Pancreas (tissue), 10 donors: ENCODE results near the gene ST8SIA4. TPM values are rescaled to one million over a fixed set of nuclear protein-coding genes. Genes with fewer than 3 reads are reported as not detected.
A peak's percentile ranks its signal among the peaks of the same experiment; 100 is the strongest.

Experiments used
- ATAC-seq, 4 donors: fragments of 200-7000 bp; cut with Tn5 transposase; one replicate each; pipeline versions ENCODE4 v1.8.0 to v1.9.1; 2020; ENCODE audit warnings: mild to moderate bottlenecking in 4 of 4, moderate library complexity in 4 of 4
- DNase-seq, 6 donors: peaks; one replicate each; pipeline ENCODE4 v3.0.0-alpha.2; 2020
- FAIRE-seq: peaks from 2 replicates; lab custom pipeline; 2012; peaks lifted over from hg19 to GRCh38; lab: Jason Lieb, UNC
- H3K27ac ChIP-seq, 4 donors: fragments of 200-600 bp; sonication (generic); 1 replicate in 3 of 4; 2 replicates in 1 of 4; pipeline versions ENCODE4 v1.5.0 to v1.8.0; 2020
- H3K27me3 ChIP-seq, 4 donors: fragments of 200-600 bp; one replicate each; pipeline ENCODE4 v1.8.0; 2021
- H3K36me3 ChIP-seq, 3 donors: fragments of 200-600 bp; sonication (generic) in 1 of 3; one replicate each; pipeline versions ENCODE4 v1.5.0 to v1.8.0; 2020 to 2021
- H3K4me1 ChIP-seq, 3 donors: fragments of 200-600 bp; one replicate each; pipeline ENCODE4 v1.8.0; 2021
- H3K4me3 ChIP-seq, 4 donors: fragments of 200-600 bp; sonication (generic) in 2 of 4; one replicate each; pipeline versions ENCODE4 v1.5.0 to v1.8.0; 2020 to 2021
- H3K9me3 ChIP-seq, 4 donors: fragments of 200-600 bp; one replicate each; pipeline ENCODE4 v1.8.0; 2021
- CTCF ChIP-seq, 4 donors: fragments of 200-600 bp; sonication (generic) in 3 of 4; IDR thresholded peaks; one replicate each; pipeline versions ENCODE4 v1.5.0 to v1.8.0; 2021; ENCODE audit warnings: antibody characterized with exemption in 4 of 4
- WGBS, 2 donors: extraction: QIAGEN DNeasy Blood & Tissue Kit; methylation state at CpG; one replicate each; pipeline ENCODE4 v1.1.7; 2013; 5-methylcytosine and 5-hydroxymethylcytosine counted together
- intact Hi-C, 3 donors: fragments of 100-400 bp; cut with DNase I; formaldehyde crosslinking; loops; one replicate each; pipeline versions ENCODE4 v1.11.1 to v1.14.2; 2022
- polyA plus RNA-seq, 2 donors: library from polyadenylated mRNA; stranded (reverse); fragments of 200-250 nt; gene quantifications; one replicate each; pipeline ENCODE4 v1.2.3, GENCODE V29; 2013
- total RNA-seq, 6 donors: library from RNA; stranded (reverse); fragmentation: NEBNext Ultra II Directional in 4 of 6; extraction: Animal tissue kit (Norgen Biotek cat#: 25700) in 4 of 6; gene quantifications; one replicate each; pipeline versions ENCODE4 v1.2.1 to v1.2.4, GENCODE V29; 2021 to 2023
- donor health status: healthy with polysubstance abuse.
- donor health status: DM: no; HTN: no; CAD: no; lungs with moderate emphysema.
- donor health status: DM: no; HTN: no; CAD: no.
- donor health status: control.
- donor health status: control.
- donor health status: Bipolar disorder and iron deficiency.
- donor health status: DM: yes; HTN: yes; CAD: no.
- donor health status: DM: no; HTN: no; CAD: no.
- donor health status: DM: no; HTN: no; CAD: no.
- donor health status: DM: yes; HTN: yes; CAD: no.

ST8SIA4 gene
- total and polyA plus RNA-seq, 8 donors, result 0.34 to 5.7 (median 0.86) TPM

GRCh38 chr5:100905259-100905914 is 2.3 kb upstream of the ST8SIA4 start:
- intact Hi-C loops, result no loop called here
- no peak for FAIRE-seq
- Histone ChIP-seq H3K27me3 (peaks cover 0 to 8% (median 0%) of the 10 kb centered on the region in 4 donors), H3K36me3 (no peaks in the 10 kb centered on the region), H3K4me3 (no peak overlapping the region), H3K4me1 (no peaks in the 10 kb centered on the region), H3K9me3 (no peaks in the 10 kb centered on the region), H3K27ac (no peak overlapping the region)
- ATAC-seq, result no peak
- DNase-seq, result no peak
- 68 to 85% methylated on average over 6 of the region's 6 CpGs for WGBS, 2 donors
- TF ChIP-seq CTCF (IDR thresholded peaks at IDR 0.05), result no peak

GRCh38 chr5:100904259-100904861 is 1.3 kb upstream of the ST8SIA4 start:
- H3K27me3 ChIP-seq, result peaks cover 0 to 8% (median 0%) of the 10 kb centered on the region in 4 donors
- ATAC-seq, result no peak
- H3K27ac ChIP-seq, result no peak overlapping the region
- DNase-seq, result peak in 1 of 6 donors; percentile 17
- no peak for FAIRE-seq
- H3K4me1 ChIP-seq, result no peaks in the 10 kb centered on the region
- no peaks in the 10 kb centered on the region for H3K9me3 ChIP-seq
- WGBS, 2 donors, result 10 to 13% methylated on average over 23 of the region's 23 CpGs
- TF ChIP-seq CTCF (IDR thresholded peaks at IDR 0.05), result no peak
- peak overlapping the region in 2 of 4 donors; percentile 22 to 50 for H3K4me3 ChIP-seq
- intact Hi-C loops, result no loop called here
- H3K36me3 ChIP-seq, result no peaks in the 10 kb centered on the region

DNA sequence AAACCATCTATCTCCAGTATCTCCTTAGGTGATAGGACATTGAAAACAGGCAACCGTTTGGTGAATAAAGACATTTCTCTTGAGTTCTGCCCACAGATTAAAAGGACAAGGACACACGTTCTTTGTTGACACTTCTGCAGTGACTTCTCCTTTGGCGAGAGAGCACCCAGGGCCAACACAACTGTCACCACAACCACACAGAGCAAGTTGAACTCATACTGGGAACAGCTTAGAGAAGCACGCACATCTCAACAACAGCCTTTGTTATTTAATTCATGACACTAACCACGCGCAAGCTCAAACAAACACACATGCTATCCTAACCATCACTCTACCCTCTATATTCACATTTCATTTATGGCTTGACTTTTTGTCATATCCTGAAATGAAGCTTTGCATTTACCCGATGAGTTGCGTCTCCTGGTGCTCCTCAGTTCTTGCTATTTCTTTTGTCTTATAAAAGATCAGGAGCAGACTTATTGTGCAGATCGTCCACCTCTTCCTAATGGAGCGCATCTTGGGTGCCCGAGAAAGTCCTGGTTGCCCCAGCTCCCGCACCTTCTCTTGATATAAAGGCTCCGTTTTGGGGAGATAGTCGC is 543 bp downstream of the ST8SIA4 start:
- no peak for TF ChIP-seq CTCF (IDR thresholded peaks at IDR 0.05)
- peak overlapping the region in 2 of 4 donors; percentile 41 to 51 for H3K27ac ChIP-seq
- H3K27me3 ChIP-seq, result peaks cover 0 to 8% (median 0%) of the 10 kb centered on the region in 4 donors
- WGBS, 2 donors, result 2% methylated on average over 14 of the region's 14 CpGs
- intact Hi-C loops, result no loop called here
- no peaks in the 10 kb centered on the region for H3K36me3 ChIP-seq
- no peaks in the 10 kb centered on the region for H3K9me3 ChIP-seq
- ATAC-seq, result peak in 2 of 4 donors; percentile 8 to 9
- FAIRE-seq, result no peak
- no peak for DNase-seq
- H3K4me3 ChIP-seq, result peak overlapping the region in 2 of 4 donors; percentile 22 to 50
- no peaks in the 10 kb centered on the region for H3K4me1 ChIP-seq

DNA sequence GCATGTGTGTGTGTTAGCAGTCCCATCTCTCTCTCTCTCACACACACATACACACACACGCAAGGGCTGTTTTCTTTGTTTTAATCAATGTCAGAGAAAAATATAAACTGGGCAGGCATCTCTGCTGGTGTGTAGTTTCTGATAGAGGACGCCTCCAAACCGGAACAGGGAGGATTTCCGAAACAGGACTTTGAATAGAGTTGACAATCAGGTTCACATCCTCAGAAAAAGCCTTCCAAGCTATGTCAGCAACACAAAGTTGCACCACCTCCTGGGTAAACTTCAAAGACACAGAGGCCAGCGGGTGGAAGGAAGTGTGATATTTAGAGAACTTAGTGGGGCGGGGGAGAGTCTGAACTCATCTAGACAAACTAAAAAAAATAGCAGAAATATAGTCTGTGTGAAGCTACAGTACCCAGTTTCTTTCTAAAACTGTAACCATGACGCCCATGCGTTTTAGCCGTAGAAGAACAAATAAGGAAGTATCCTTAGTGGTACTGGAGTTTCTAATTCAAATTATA is 1.2 kb downstream of the ST8SIA4 start:
- Histone ChIP-seq H3K27me3 (peaks cover 0 to 8% (median 0%) of the 10 kb centered on the region in 4 donors), H3K27ac (peak overlapping the region in 2 of 4 donors; percentile 46 to 51), H3K4me1 (no peaks in the 10 kb centered on the region), H3K36me3 (no peaks in the 10 kb centered on the region), H3K9me3 (no peaks in the 10 kb centered on the region), H3K4me3 (peak overlapping the region in 1 of 4 donors; percentile 50)
- peak in 3 of 4 donors; percentile 34 to 59 (median 52) for ATAC-seq
- WGBS, 2 donors, result 2% methylated on average over 9 of the region's 9 CpGs
- DNase-seq, result peak in 1 of 6 donors; percentile 41
- intact Hi-C loops, result no loop called here
- TF ChIP-seq CTCF (IDR thresholded peaks at IDR 0.05), result no peak
- no peak for FAIRE-seq
